ENCODE data around the gene CEBPG.

CEBPG gene

GRCh38 chr19:33350538-33351309 lies 22.8 kb upstream of the CEBPG start:
- no peak for DNase-seq

GRCh38 chr19:33355535-33355934 lies 18.0 kb upstream of the CEBPG start:
- DNase-seq: no peak

GRCh38 chr19:33357556-33357955 lies 16.0 kb upstream of the CEBPG start:
- no peak for DNase-seq

- no peak for DNase-seq
These were observed 15.1 kb upstream of the CEBPG start for GRCh38 chr19:33358408-33358807.

- no peak for DNase-seq
These were observed 13.9 kb upstream of the CEBPG start for GRCh38 chr19:33359581-33359980.

GRCh38 chr19:33362508-33363228 lies 10.8 kb upstream of the CEBPG start:
- no peak for DNase-seq

GRCh38 chr19:33363476-33363875 lies 10.0 kb upstream of the CEBPG start:
- DNase-seq: no peak

- no peak for DNase-seq
These were observed 7.8 kb upstream of the CEBPG start for GRCh38 chr19:33365691-33366090.

GRCh38 chr19:33366127-33366526 lies 7.4 kb upstream of the CEBPG start:
- DNase-seq: no peak

- DNase-seq: no peak
These were observed 6.6 kb upstream of the CEBPG start for GRCh38 chr19:33366897-33367296.

- DNase-seq: no peak
These were observed 5.2 kb upstream of the CEBPG start for GRCh38 chr19:33368074-33368864.

- no peak for DNase-seq
These were observed 2.7 kb upstream of the CEBPG start for GRCh38 chr19:33370783-33371182.

- no peak for DNase-seq
These were observed 766 bp downstream of the CEBPG start for GRCh38 chr19:33374236-33374714.

GRCh38 chr19:33375156-33375836 lies 1.8 kb downstream of the CEBPG start:
- DNase-seq: no peak

GRCh38 chr19:33375837-33376159 lies 2.3 kb downstream of the CEBPG start:
- no peak for DNase-seq

GRCh38 chr19:33376423-33376822 lies 2.9 kb downstream of the CEBPG start:
- no peak for DNase-seq

GRCh38 chr19:33376941-33377557 lies 3.5 kb downstream of the CEBPG start:
- no peak for DNase-seq

GRCh38 chr19:33377586-33378475 lies 4.3 kb downstream of the CEBPG start:
- DNase-seq: no peak

- DNase-seq: no peak
These were observed 5.8 kb downstream of the CEBPG start for GRCh38 chr19:33379151-33379829.

- no peak for DNase-seq
These were observed 7.6 kb downstream of the CEBPG start for GRCh38 chr19:33381101-33381500.

- DNase-seq: no peak
These were observed 8.5 kb downstream of the CEBPG start for GRCh38 chr19:33382006-33382405.
